Nephron (organoid): ENCODE results near the gene CDYL2.

Experiments used
- H3K27ac Mint-ChIP-seq, 3 experiments: 2 replicates each; pipeline ENCODE4 v1.8.0; 2020; ENCODE audit warnings: mixed read lengths in 3 of 3, mild to moderate bottlenecking in 2 of 3, moderate library complexity in 1 of 3
- H3K27me3 Mint-ChIP-seq: 2 replicates; pipeline ENCODE4 v1.8.0; 2021; ENCODE audit warnings: low read depth, mild to moderate bottlenecking, moderate library complexity, mixed read lengths
- H3K36me3 Mint-ChIP-seq: 2 replicates; pipeline ENCODE4 v1.8.0; 2020; ENCODE audit warnings: low read depth, mixed read lengths
- H3K4me1 Mint-ChIP-seq: 2 replicates; pipeline ENCODE4 v1.8.0; 2020; ENCODE audit warnings: mixed read lengths
- H3K4me3 Mint-ChIP-seq, 3 experiments: 2 replicates each; pipeline ENCODE4 v1.8.0; 2020; ENCODE audit warnings: mild to moderate bottlenecking in 3 of 3, mixed read lengths in 3 of 3, moderate library complexity in 2 of 3
- H3K9me3 Mint-ChIP-seq: 2 replicates; pipeline ENCODE4 v1.8.0; 2020; ENCODE audit warnings: mixed read lengths
- TF ChIP-seq, protein P1 (sequence below), 3 experiments: fragments of 200-600 bp; sonication (generic); IDR thresholded peaks; one replicate each; pipeline ENCODE4 v1.5.0; 2021; ENCODE audit warnings: antibody characterized with exemption in 3 of 3; ENCODE audit not compliant: unreplicated experiment in 3 of 3

Gene CDYL2

DNA sequence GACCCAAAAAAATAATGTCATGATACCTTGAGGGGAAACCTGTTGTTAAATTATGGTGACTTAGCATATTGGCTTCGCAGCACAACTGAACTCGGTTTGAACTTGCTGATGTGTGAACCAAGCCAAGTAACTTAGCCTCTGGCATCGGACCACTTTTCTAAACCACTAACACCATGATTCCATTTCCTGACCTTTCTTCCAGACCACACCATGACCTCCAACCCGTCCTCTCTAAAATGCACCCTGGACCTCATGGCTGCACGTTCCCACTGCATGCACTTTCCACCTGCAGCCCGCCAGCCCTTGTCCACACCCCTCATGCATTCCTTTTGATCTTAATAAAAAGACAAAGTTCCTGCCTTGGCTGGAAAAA lies 234.3 kb downstream of the CDYL2 start:
- Mint-ChIP-seq H3K27ac (no peak overlapping the region), H3K9me3 (no peaks in the 10 kb centered on the region), H3K4me1 (peaks cover 5% of the 10 kb centered on the region), H3K4me3 (no peak overlapping the region), H3K36me3 (no peaks in the 10 kb centered on the region), H3K27me3 (peaks cover 20% of the 10 kb centered on the region)
- TF ChIP-seq, protein P1, sequence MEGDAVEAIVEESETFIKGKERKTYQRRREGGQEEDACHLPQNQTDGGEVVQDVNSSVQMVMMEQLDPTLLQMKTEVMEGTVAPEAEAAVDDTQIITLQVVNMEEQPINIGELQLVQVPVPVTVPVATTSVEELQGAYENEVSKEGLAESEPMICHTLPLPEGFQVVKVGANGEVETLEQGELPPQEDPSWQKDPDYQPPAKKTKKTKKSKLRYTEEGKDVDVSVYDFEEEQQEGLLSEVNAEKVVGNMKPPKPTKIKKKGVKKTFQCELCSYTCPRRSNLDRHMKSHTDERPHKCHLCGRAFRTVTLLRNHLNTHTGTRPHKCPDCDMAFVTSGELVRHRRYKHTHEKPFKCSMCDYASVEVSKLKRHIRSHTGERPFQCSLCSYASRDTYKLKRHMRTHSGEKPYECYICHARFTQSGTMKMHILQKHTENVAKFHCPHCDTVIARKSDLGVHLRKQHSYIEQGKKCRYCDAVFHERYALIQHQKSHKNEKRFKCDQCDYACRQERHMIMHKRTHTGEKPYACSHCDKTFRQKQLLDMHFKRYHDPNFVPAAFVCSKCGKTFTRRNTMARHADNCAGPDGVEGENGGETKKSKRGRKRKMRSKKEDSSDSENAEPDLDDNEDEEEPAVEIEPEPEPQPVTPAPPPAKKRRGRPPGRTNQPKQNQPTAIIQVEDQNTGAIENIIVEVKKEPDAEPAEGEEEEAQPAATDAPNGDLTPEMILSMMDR (IDR thresholded peaks at IDR 0.05; ENCODE audit: unreplicated experiment in 3 of 3), result no peak

DNA sequence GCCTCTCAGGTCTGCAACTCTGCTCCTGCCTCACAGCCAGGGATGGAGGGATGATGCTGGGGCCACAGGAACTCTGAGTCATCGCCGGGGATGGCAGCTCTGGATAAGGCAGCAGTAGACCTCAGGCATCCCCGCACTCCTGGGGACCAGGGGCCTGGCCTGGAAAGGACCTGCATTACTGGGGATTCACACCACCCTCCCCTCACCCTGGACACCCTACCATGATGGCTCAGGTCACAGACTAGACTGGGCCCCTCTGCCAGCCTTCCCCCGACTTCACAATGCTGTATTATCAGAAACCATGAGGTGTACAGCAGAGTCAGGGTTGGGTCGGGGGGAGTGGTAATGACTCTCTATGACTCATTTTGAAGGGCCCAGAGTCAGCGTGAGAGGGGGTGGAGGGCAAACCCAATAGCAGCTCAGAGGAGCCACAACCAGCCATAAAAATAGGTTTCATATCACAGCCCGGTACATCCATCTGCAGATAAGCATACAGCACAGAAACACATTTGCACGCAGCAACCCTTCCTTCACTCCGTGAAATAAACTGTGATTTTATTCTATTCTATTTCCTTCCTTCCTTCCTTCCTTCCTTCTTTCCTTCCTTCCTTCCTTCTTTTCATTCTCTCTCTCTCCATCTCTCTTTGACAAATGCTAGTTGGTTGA lies 234.8 kb downstream of the CDYL2 start:
- Mint-ChIP-seq H3K9me3 (no peaks in the 10 kb centered on the region), H3K36me3 (no peaks in the 10 kb centered on the region), H3K27me3 (peaks cover 19% of the 10 kb centered on the region), H3K4me1 (peaks cover 5% of the 10 kb centered on the region), H3K4me3 (no peak overlapping the region), H3K27ac (no peak overlapping the region)
- TF ChIP-seq, protein P1 (IDR thresholded peaks at IDR 0.05; ENCODE audit: unreplicated experiment in 3 of 3), result no peak

DNA sequence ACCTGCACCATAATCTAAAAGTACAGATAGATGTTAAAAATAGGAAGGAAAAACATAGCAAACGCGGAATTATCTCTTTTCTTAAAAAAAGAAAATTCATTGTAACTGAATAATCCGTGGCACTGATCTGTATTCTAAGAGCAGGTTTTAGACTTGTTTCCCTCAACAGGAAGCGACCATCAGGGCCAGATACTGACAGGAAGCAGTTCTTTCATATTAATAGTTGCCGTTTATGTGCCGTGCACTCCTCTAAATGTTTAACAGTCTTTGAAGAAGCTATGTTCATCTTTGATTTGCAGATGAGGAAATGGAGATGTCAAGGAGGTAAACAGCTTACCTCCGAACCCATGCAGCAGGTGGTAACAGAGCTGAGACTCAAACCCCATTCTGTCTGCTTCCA lies 240.0 kb downstream of the CDYL2 start:
- no peak overlapping the region for H3K27ac Mint-ChIP-seq
- no peaks in the 10 kb centered on the region for H3K9me3 Mint-ChIP-seq
- H3K36me3 Mint-ChIP-seq, result no peaks in the 10 kb centered on the region
- peaks cover 45% of the 10 kb centered on the region for H3K27me3 Mint-ChIP-seq
- TF ChIP-seq, protein P1 (IDR thresholded peaks at IDR 0.05; ENCODE audit: unreplicated experiment in 3 of 3), result no peak
- no peak overlapping the region for H3K4me3 Mint-ChIP-seq
- H3K4me1 Mint-ChIP-seq, result no peaks in the 10 kb centered on the region

DNA sequence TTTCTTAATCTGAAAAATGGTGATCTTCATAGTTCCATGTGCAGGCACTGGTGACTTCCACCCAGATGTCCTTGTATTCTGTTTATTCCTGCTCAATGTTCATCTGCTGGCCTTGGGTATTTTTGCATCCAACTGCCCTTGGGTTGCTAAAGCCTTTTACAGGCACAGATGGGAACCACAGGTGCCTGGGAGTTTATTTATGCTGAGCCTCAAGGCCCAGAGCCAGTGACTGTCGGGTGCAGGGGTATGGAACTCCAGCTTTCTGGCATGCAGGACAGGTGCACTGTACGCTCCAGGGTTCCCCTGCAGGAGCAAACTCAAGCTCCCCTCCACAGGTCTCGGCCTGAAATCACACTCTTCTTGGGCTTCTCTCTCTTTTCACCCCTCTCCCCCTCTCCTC lies 241.3 kb downstream of the CDYL2 start:
- Mint-ChIP-seq H3K4me3 (no peak overlapping the region), H3K36me3 (no peaks in the 10 kb centered on the region), H3K9me3 (no peaks in the 10 kb centered on the region), H3K4me1 (no peaks in the 10 kb centered on the region), H3K27ac (no peak overlapping the region), H3K27me3 (peaks cover 45% of the 10 kb centered on the region)
- TF ChIP-seq, protein P1 (IDR thresholded peaks at IDR 0.05; ENCODE audit: unreplicated experiment in 3 of 3), result no peak

DNA sequence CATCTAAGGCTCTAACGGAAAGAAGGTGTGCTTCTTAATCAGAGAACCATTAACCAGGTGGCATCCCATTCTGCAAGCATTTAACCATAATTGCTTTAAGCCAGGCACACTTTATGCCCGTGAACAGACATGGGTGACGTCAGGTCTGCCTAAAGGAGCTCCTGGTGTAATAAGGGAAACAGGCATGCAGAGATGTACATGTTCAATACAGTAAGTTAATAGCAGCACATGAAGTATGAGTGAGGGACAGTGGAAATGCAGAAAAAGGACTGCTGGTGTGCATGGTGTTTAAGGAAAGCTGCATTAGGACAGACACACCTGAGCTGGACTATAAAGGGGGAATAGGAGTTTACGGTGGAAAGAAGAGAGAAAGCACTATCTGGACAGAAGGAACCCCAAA lies 245.0 kb downstream of the CDYL2 start:
- H3K9me3 Mint-ChIP-seq, result no peaks in the 10 kb centered on the region
- H3K4me3 Mint-ChIP-seq, result no peak overlapping the region
- H3K27me3 Mint-ChIP-seq, result peaks cover 45% of the 10 kb centered on the region
- no peaks in the 10 kb centered on the region for H3K4me1 Mint-ChIP-seq
- no peaks in the 10 kb centered on the region for H3K36me3 Mint-ChIP-seq
- no peak overlapping the region for H3K27ac Mint-ChIP-seq
- TF ChIP-seq, protein P1 (IDR thresholded peaks at IDR 0.05; ENCODE audit: unreplicated experiment in 3 of 3), result no peak

DNA sequence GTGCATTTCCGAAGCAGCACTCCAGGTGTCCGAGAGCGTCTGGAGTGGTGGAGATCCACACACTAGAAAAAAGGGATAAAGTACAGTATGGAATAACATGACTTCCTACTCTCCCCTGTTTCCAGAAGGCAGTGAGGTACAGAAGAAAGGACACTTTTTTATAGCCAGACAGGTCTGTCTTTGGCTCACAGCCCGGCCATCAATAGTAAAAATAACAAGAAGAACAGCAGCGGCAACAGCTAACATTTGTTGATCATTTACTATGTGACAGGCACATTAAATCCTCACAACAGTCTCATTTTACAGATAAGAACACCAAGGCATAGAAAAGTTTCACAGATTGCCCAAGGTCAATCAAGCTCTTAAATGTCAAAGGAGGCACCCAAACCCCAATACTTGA lies 247.4 kb downstream of the CDYL2 start:
- H3K36me3 Mint-ChIP-seq, result no peaks in the 10 kb centered on the region
- no peak overlapping the region for H3K27ac Mint-ChIP-seq
- no peaks in the 10 kb centered on the region for H3K9me3 Mint-ChIP-seq
- peaks cover 37% of the 10 kb centered on the region for H3K27me3 Mint-ChIP-seq
- TF ChIP-seq, protein P1 (IDR thresholded peaks at IDR 0.05; ENCODE audit: unreplicated experiment in 3 of 3), result no peak
- no peak overlapping the region for H3K4me3 Mint-ChIP-seq
- no peaks in the 10 kb centered on the region for H3K4me1 Mint-ChIP-seq
